Kidney glomerular epithelial cell (primary cell): ENCODE results near the gene AHDC1.
A peak's percentile ranks its signal among the peaks of the same experiment; 100 is the strongest.
"Not testable (repeated sequence)": the region's sequence is repeated elsewhere in the genome, so short reads cannot be mapped to it uniquely, and the experiment has no call there.

ENCODE experiments used
- DNase-seq: peaks from one replicate; lab custom pipeline; 2025; lab: John Stamatoyannopoulos, UW

The AHDC1 gene

DNA sequence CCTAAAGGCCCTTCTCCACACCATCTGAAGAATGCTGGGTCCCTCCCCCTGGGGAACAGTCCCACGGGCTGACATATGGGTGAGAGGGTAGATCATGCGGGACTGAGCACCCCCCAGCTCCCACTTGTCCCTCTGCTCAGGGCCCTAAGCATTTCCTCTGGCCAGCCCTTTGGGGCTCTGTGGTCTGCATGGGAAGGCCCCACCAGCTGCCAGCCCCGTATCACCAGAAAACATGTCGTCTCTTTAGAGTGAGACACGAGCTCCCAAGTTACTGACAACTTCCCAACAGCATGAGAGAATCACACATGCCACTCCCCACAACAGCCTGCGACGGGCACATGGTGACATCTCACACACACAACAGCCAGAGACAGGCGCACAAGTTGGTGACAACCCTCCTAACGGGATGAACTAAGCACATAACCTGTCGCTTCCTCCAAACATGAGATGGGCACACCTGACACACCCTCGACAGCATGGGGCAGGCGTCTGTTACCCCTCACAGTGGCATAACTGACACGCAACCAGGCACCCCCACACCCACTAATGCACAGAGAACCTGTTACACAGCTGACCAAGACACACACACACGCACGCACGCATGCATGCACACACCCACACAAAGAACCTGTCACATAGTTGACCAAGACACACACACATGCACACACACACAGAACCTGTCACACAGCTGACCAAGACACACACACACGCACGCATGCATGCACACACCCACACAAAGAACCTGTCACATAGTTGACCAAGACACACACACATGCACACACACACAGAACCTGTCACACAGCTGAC lies 41.2 kb downstream of the AHDC1 start:
- DNase-seq: no peak

DNA sequence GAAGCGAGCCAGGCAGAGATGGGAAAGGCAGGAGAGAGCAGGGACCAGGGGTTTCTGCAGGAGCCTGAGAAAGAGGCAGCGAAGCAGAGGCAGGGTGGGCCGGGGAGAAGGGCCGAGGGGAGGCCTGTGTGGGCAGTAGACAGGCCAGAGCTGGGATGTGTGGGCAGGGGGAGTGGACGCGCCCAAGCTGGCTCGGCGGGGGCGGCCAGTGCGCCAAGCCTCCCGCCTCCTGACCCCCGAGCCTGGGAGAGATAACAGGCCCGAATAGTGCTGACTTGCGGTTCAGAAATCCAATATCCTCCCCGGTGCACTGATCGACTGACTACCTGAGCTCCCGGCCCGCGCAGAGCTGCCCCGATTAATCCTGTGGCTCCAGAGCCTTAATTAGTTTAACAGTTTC lies 41.9 kb downstream of the AHDC1 start:
- no peak for DNase-seq

DNA sequence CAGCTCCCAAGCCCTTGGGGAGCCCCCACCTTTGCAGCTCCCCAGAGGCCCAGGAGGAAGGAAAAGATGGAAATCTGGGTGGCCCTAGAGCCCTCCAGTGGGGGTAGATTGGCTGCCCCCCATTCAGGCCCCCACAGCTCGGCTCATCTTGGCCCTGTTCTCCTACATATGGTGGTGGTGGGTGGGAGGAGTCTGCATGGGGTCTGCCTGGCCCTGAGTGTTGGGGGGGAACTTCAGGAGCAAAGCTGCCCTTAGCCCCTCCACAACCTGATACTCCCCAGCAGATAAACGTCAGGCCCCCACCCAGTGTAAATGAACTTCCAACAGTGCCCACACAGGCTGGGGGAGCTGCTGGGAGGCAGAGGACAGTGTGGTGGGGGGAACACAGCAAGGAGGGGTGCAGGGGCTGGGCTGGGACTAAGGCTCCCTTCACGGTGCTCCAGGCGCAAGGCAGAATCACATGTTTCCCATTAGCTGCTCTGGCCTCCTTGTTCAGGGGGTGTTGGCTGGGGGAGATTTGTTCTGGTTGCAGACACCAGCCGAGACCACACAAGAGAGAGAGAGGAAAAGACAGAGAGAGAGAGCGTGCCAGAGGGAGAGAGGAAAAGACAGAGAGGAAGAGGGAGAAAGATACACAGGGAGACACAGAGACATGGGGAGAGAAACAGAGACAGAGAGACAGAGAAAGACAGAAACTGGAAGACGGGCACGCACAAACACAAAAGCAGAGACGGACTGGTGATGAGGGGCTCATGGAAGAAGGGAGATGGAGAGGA lies 42.6 kb downstream of the AHDC1 start:
- DNase-seq: no peak

DNA sequence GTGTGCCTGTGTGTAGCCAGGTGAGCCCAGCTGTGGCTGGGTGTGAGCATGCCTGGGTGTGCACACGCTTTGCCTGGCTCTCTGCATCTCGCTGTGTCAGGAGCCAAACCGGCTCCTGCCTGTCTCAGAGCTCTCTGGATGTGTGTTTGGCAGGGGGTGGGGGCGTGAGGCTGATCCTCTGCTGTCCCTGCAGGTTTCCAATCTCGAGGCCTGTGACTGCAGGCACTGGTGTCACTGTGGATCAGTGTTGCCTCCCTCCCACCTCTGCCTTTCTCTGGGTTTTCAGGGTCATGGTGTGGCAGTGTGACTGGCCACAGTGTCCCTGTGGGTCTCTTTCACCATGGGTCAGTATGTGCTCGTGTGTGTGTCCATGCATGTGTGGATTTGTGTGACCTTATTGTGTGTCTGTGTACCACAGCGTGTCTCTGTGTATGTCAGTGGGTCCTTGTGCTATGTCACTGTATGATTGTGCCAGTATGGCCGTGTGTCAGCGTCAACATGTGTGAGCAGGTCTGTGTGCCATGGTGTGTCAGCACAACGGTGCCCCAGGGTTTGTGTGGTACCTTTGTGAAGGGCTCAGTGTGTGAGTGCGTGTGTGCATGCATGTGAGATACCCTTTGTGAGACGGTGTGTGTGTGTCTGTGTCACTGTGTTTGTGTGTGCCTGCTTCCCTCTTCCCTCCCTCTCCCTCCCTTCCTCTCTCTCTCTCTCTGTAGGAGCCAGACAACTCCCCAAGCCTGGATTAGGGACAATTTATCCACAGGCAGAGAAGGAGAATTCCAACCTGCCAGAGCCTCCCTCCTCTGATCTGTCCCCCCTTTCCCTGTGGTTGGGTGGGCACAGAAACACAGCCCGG lies 43.4 kb downstream of the AHDC1 start:
- DNase-seq: no peak

DNA sequence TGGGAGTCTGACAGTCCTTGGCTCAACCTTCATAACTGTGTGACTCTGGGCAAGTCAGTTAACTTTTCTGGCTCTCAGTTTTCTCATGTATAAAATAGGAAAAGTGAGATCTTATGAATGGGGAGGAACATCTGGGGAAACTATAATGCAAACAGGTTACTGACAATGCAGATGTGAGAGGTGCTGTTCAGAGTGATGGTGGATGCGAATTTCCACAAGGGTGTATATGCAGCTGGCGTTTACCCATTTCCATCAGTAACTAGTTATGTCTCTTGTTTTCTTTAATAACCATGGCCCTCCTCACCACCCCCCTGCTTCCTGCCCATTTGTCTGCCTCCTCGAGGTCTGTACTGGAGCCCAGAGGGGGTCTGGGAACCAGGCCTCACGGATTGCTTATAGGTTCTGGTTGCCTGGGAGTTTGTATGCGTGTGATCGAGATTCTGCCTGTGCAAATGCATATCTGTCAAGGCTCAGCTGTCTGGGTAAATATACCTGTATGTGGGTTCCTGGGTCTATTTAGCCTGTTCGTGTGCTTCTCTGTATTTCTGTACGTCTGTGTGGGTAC lies 44.4 kb downstream of the AHDC1 start:
- DNase-seq: no peak

DNA sequence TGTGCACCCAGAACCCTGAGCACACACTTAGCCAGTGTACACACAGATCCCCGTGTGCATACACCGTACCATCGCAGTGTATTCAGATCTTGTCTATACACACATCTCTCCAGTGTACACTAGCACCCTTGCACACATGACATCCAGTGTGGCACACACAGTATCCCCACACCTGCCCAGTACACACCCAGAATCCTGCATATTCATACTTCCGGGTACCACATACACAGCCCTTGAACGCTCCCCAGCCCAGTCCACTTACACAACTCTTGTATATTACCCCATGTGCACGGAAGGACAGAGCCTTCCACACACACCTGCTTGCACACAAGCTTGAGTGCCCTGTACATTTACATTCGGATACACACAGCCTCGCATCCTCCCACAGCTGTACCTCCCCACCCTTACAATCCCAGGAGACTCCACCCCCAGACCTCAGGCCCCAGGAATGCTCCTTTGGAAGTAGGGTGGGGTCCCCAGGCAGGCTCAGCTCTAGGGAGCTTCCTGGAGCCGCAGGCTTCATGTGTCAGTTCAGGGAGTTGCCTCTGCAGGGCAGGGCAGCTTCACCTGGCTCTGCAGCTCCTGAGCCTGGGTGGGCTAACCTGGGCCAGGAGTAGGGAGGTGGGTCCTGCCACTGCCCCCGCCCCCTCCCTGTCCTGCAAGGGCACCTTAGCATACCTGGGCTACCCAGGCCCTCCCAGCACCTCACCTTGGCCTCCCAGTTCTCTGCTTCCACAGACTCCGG lies 46.2 kb downstream of the AHDC1 start:
- no peak for DNase-seq

DNA sequence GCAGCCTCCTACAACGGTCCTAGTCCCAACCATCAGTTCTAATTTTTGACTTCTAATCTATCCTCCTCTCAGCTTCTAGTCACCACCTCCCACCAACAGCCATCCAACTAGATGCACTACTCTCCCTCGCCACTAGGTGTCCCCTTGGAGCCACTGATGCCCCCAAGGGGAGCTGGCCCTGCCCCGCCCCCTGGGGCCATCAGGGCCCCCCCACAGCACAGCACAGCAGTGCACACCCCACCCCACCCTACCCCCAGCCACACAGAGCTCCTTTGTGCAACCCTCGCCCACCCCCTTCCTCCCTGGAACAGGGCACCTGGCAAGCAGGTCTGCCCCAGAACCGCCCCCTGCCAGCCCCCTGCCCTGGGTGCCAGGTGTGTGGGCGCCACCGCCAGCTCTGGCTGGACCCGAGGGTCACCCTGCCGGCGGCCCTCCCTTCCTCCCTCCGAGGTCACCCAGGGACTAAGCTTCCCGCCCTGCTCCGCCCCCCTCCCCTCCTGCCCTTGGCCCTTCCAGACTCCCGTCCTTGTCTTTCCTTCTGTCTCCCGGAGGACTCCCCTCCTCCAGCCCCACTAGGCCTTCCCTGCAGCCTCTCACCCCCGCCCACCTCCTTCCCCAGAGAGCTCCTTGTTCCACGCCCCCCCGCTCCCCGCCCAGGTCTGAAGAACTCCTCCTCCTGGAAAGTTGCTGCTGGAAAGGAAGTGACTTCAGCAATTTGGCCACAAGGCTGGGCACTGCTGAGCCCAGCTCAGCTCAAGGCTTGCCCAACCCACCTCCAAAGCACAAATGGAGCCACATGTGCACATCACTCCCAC lies 47.0 kb downstream of the AHDC1 start:
- DNase-seq: peak; percentile 73

DNA sequence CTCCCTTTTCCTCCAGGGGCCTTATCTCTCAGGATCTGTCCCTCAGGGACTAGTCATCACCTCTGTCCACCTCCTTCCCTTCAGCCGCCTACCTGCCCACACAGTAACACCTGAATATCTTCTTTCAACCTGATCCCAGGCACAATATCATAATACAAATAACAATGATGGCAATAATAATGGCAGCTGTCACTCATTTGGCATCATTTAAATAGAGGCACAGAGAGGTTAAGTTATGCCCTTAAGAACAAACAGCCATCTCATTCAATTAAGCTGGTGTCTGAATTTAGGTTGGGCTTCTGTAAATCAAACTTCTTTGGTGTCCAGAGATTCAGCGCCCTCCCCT lies 47.5 kb downstream of the AHDC1 start:
- DNase-seq: no peak

DNA sequence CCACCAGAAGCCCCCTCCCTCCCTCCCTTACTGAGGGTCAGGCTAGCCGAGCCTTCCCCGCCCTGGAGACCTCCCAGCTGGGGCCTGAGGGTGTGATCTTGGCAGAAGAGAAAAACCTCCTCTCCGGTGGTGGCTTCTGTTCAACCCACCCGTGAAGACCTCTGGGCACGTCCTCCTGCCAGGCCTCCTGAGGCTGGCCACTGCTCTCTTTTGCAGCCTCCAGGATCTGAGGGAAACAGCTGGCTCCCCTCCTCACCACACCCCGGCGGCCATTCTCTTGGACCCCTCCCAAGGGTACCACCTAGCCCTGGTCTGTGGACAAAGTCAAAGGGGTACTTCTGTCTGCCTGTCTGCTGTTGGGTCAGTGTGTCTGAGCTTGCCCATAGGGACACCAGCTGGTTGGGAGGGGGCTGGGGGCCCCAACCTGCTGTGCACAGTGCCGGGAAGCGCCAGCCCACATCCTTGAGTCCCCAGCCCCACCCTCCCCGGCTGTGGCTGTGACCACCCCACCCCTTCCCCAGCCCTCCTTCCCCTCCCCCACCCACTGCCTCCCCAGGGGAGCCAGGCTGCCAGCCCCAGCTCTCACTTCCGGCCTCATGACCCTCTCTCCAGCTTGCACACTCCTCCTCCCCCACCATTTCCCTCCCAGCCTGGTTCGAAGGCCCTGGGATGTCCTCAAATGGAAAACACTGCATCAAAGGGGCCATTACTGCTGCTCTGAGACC lies 48.1 kb downstream of the AHDC1 start:
- no peak for DNase-seq

DNA sequence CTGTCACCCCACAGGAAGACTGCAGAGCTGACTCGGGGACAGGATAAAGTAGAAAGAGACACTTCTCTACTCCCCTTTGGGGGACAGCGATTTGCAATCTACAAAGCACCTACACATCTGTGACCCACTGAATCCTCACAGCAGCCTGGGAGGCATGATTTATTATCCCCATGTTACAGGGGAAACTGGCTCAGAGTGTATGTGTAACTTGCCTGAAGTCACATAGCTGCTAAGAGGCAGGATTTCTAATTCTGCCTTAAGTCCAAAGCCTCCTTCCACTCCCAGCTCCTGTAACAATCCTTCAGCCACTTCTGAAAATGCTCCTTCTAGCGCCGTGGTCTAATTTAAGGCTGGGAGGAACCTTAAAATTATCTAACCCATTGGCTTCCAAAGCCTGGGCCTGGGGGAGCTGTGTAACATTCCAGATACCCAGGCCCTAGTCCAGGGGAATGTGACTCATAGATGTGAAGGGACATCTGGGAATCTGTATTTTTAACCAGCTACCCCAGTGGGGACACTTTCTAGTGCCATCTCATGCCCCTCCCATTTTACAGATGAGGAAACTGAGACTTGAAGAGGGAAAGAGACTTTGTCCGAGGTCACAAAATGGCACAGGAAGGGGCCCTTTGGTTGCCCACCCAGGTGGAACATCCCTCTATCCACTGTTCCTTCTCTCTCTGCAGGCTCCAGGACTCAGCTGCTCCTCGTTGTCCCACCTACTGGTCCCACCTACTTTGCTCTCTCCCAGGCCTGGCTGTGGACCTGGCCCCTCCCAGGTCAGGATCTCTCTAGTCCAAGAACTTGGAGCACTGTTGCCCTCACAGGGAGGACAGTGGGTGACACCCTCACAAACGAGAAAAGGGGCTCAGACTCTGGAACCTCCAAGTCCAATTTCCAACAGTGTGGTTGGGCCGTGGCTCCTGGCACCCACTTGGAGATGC lies 48.9 kb downstream of the AHDC1 start:
- no peak for DNase-seq

DNA sequence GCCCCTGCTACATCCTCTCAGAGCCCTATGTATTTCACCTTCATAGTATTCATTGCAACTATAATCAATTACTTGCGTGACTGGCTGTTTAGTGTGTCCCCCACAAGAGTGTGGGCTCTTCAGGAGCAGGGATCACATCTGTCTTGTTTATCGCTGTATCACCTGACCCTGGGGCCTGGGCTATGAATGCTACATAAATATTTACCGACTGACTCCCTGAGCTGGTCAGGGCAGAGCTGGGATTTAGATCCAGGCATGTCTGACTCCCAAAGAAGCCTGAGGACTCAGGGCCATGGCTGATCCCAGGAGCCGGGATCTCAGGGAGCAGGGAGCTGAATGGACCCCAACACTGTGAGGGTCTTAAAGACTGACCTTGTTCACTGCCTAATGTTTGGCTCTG lies 49.7 kb downstream of the AHDC1 start:
- DNase-seq: no peak

DNA sequence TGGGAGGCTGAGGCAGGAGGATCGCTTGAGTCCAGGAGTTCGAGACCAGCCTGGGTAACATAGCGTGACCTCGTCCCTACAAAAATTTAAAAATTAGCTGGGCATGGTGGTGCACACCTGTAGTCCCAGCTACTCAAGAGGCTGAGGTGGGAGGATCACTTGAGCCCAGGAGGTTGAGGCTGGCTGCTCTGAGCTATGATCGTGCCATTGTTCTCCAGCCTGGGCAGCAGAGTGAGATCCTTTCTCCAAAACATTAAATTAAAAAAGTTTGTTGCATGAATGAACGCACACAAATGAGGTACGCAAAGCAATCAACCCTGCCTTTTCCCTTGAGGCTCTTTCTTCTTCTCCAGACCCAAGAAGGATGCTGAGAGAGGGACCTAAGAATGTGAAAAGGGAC lies 50.1 kb downstream of the AHDC1 start:
- DNase-seq: not testable (repeated sequence)

DNA sequence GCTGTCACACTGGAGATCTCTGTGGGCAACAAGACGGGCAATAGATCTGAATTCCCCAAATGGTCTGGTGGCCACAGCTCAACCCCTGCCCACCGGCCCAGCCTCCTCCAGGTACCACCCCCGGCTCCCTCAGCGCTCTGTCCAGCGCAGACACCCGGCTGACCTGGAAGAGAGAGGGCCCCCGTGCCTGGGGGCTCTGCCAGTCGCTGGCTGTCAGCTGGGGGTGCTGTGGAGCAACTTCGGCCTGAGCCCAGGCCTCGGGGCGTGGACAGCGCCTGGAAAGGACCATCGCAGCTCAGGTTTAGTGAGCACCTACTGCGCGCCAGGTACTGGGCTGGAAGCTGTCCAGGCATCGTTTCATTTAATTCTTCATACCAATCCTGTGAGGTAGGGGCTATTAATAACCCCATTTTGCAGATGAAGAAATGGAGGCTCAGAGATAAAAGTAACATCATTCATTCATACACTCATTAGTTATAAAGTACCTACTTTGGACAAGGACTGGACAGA lies 51.0 kb downstream of the AHDC1 start:
- no peak for DNase-seq

DNA sequence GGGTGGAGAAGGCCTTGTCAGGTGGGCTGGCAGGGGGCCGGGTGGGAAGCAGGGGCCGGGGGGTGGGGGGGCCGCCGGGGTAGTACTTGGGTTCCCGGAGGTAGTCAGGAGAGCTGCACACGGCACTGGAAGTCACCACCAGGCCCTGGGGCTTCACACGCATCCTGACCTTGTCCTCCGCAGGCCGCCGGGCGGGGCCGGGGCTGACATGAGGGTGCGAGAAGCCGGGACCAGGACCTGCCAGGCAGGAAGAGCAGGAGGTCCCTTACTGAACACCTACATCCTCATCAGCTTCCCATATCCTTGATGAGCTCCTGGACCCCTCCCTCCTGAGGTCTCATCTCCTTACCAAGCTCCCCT lies 52.0 kb downstream of the AHDC1 start:
- DNase-seq: no peak

DNA sequence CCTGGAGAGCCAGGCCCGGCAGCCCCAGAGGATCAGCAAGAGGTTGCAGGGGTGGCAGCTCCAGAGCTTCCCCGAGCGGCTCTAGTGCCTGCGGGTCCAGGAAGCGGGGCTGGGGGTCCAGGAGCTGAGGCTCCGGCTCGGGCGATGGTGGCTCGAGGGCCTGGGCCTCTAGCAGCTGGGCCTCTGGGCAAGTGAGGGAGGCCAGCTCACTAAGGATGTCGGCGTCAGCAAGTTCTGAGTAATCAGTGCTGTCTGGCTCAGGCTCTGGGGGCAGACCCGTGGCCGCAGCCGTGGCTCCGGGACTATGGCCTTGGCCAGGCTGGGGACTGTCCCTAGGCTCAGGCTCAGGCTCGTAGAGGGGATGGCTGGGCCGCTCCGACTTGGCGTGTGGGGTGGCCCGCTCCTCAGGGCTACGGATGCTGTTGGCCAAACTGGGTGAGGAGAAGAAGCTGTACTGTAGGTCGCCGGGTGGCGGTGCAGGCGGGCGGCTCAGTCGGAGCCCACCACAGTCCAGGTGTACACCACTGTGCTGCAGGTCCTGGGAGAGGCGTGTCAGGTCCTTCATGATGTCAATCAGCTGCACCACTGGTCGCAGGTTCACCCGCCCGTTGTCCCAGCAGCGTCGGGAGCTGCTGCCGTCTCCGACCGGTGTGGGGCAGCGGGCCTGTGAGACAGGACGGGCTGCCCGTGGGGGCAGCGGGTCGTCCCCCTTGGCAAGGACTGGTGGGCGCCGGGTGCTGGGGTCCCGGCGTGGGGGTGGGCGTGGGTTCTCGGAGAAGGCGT lies 52.6 kb downstream of the AHDC1 start:
- no peak for DNase-seq

DNA sequence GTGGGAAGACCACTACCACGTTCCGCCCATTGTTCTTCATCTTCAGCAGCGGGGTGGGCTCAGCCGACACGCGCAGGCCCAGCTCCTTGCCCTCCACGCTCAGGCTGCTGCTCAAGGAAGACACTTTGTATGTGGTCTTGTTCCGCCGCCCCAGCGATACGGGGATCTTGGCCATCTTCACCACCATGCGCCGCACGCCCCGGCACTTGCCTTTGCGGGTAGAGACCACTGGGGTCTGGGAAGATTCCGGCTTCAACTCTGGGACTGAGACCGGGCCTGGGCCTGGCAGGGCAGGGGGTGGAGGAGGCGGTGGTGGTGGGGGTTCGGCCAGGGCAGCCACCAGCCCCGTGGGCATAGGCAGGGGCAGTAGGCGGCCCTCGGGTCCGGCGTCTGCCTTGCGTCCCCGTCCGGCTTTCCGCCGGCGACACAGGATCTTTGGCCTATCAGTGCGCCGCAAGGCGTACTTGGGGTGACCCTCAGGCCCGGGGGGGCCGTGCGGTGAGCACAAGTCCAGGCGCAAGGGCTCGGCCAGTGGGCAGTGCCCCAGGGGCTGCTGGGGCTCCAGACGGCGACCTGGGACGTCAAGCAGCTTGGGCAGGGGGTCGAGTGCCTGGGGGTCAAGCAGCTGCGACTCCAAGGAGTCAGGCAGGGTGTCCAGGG lies 53.3 kb downstream of the AHDC1 start:
- no peak for DNase-seq

DNA sequence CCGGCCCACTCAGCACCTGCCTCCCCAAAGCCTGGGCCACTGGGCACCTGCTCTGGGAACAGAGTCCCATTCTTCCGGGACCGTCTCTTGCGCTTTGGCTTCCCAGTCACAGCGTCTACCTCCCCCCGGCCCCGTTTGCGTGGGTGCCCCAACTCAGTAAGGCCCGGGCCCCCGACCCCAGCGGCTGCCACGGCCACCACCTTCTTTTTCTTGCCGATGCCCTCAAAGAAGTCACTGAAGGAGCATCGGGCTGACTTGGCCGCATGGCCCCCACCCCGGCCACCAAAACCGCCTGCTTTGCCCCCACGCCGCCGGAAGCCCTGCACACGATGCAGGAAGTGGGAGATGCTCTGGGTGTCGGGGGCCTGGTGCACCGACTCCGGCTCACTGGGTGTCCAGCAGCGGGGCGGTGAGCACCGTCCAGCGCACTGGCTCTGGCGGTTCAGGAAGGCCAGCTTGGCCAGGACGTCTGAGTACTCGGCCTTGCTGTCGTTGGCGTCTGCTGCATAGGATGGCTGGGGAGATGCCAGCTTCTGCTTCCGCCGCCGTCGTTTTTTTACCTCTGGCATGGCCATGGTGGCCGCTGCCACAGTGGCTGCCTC lies 54.0 kb downstream of the AHDC1 start:
- DNase-seq: no peak
